BE2C (cell line): ENCODE measurements around the gene EIF2S3.

Experiments used
- DNase-seq: peaks from one replicate; pipeline ENCODE4 v3.0.0-alpha.2; 2020
- H3K27me3 ChIP-seq: fragments of 250-450 bp; sonication (Bioruptor Pico); 2 replicates; pipeline ENCODE4 v1.5.1; 2020; ENCODE audit warnings: mild to moderate bottlenecking
- H3K36me3 ChIP-seq: fragments of 250-450 bp; sonication (Bioruptor Pico); 2 replicates; pipeline ENCODE4 v1.5.1; 2020; ENCODE audit warnings: mild to moderate bottlenecking
- H3K4me1 ChIP-seq: fragments of 250-450 bp; sonication (Bioruptor Pico); 2 replicates; pipeline ENCODE4 v1.5.1; 2020
- H3K4me3 ChIP-seq: 2 replicates; pipeline ENCODE4 v1.5.1; 2011; ENCODE audit warnings: low read depth, low read length
- H3K9me3 ChIP-seq: fragments of 250-450 bp; sonication (Bioruptor Pico); 2 replicates; pipeline ENCODE4 v1.5.1; 2020
- CTCF ChIP-seq: IDR thresholded peaks from 2 replicates; pipeline ENCODE4 v1.5.1; 2012; ENCODE audit warnings: mild to moderate bottlenecking, low read depth, low read length

EIF2S3 gene

GRCh38 chrX:24110069-24110468, 55.3 kb downstream of the EIF2S3 start:
- peak; percentile 23 for DNase-seq
- Histone ChIP-seq H3K9me3 (no peaks in the 10 kb centered on the region), H3K27me3 (no peaks in the 10 kb centered on the region), H3K4me3 (no peak overlapping the region), H3K4me1 (no peaks in the 10 kb centered on the region), H3K36me3 (no peaks in the 10 kb centered on the region)
- no peak for TF ChIP-seq CTCF

- DNase-seq: no peak
Measured at GRCh38 chrX:24113181-24113580, 58.4 kb downstream of the EIF2S3 start.

GRCh38 chrX:24117258-24117657, 62.5 kb downstream of the EIF2S3 start:
- Histone ChIP-seq H3K4me1 (no peaks in the 10 kb centered on the region), H3K27me3 (no peaks in the 10 kb centered on the region), H3K36me3 (no peaks in the 10 kb centered on the region), H3K4me3 (no peak overlapping the region), H3K9me3 (no peaks in the 10 kb centered on the region)
- TF ChIP-seq CTCF: no peak
- DNase-seq: no peak

More at GRCh38 chrX:24113181-24113580, 58.4 kb downstream of the EIF2S3 start:
- Histone ChIP-seq H3K4me3 (no peak overlapping the region), H3K9me3 (no peaks in the 10 kb centered on the region), H3K27me3 (no peaks in the 10 kb centered on the region), H3K4me1 (no peaks in the 10 kb centered on the region), H3K36me3 (no peaks in the 10 kb centered on the region)
- no peak for TF ChIP-seq CTCF

- no peak for DNase-seq
- H3K36me3 ChIP-seq: no peaks in the 10 kb centered on the region
- H3K9me3 ChIP-seq: no peaks in the 10 kb centered on the region
- H3K4me1 ChIP-seq: no peaks in the 10 kb centered on the region
- no peak overlapping the region for H3K4me3 ChIP-seq
- TF ChIP-seq CTCF: no peak
- H3K27me3 ChIP-seq: no peaks in the 10 kb centered on the region
Measured at GRCh38 chrX:24124244-24124799, 69.6 kb downstream of the EIF2S3 start.

GRCh38 chrX:24125028-24125612, 70.4 kb downstream of the EIF2S3 start:
- Histone ChIP-seq H3K4me1 (no peaks in the 10 kb centered on the region), H3K27me3 (no peaks in the 10 kb centered on the region), H3K4me3 (no peak overlapping the region), H3K9me3 (no peaks in the 10 kb centered on the region), H3K36me3 (no peaks in the 10 kb centered on the region)
- no peak for DNase-seq
- TF ChIP-seq CTCF: no peak
